ENCODE measurements around the gene F10.
"Not testable (repeated sequence)": the region's sequence is repeated elsewhere in the genome, so short reads cannot be mapped to it uniquely, and the experiment has no call there.

F10 gene

DNA sequence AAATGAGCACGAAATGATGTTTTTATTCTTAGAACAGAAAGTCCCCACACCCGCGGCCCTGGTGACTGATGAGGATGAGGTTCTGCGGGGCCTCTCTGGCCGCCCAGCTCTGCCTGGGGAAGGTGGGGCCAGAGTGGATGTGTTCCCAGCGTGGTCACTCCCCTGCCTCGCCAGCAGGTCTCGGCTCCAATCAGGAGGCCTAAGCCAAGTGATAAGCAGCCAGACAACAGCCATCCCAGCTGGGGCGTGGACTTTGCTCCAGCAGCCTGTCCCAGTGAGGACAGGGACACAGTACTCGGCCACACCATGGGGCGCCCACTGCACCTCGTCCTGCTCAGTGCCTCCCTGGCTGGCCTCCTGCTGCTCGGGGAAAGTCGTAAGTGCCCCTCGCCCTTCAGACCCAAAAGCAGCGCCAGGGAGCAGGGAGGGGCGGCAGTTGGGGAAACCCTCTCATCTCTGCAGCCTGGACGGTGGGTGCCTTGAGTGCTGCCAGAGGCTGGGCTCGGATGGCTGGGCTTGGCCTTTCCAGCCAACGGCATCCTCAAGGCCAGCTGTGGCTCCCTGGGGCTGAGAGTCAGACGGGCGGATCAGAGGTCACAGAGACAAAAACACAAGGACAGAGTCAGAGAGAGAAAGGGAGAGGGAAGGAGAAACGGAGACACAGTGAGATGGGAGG lies at the start of gene F10:
Gene F10 (plus strand): TSS at position 250 of the 676 bp plus-strand sequence. CDS start 57 bp downstream, at position 307.
- DNase-seq (ENCODE audit: low read depth in 2 of 3, low spot score in 1 of 3) = no peak

DNA sequence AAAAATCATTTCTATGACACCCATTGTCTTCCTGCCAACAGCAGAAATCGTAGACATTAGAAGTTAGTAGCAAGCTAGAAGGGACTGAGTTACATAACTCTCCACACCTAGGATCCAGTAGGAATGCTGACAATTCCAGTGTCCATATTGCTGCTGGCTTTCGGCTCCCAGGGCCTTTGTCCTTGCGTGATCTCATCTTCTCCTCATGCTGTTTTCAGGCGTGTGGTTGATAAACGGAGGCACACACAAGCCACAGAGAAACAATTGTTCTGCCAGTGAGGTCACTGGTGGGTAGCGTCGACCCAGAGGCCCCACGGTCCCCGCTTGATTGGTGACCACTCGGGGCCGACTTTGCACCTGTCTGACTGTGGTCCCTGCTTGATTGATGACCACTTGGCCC lies 48.7 kb upstream of the F10 start:
- no peak for DNase-seq (ENCODE audit: low read depth in 2 of 3, low spot score in 1 of 3)

DNA sequence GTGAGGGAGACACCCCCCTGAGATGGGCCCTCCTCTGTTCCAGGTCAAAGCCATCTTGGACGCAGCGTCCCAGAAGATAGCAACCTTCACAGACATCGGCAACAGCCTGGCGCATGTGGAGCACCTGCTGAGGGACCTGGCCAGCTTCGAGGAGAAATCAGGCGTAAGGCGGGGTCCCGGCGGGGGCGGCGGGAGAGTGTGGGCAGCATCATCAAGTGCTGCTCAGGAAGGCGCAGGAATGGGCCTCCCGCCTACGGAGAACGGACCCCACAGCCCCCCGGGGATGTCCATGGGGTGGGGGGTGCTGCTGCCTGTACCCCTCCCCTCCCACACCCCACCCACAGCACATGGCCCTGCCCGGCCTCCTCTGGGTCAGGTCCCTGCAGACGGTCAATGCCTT lies 48.2 kb upstream of the F10 start:
- DNase-seq (ENCODE audit: low read depth in 2 of 3, low spot score in 1 of 3) = no peak

DNA sequence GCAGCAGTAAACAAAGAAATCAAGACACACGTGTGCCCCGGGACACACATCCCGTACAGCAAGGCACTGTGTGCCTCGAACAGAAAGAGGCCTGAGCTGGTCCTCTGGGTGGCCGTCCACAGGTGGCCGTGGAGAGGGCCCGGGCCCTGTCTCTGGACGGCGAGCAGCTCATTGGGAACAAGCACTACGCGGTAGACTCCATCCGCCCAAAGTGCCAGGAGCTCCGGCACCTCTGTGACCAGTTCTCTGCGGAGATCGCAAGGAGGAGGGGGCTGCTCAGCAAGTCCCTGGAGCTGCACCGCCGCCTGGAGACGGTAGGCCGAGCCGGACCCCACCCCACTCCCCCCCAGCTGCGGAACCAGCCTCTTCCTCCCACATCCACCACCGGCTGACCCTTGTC lies 47.7 kb upstream of the F10 start:
- DNase-seq (ENCODE audit: low read depth in 2 of 3, low spot score in 1 of 3) = no peak

DNA sequence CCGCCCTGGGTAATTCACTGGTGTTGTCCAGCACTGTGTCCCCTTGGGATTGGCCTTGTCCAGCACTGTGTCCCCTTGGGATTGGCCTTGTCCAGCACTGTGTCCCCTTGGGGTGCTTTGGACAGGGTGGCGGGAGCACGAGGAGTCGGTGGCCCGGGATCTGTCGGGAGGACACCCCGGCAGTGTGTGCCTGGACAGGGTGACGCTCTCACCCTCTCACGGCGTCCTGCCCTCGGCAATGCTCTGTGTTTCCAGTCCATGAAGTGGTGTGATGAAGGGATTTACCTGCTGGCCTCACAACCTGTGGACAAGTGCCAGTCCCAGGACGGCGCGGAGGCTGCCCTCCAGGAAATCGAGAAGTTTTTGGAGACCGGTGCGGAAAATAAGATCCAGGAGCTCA lies 46.9 kb upstream of the F10 start:
- no peak for DNase-seq (ENCODE audit: low read depth in 2 of 3, low spot score in 1 of 3)

DNA sequence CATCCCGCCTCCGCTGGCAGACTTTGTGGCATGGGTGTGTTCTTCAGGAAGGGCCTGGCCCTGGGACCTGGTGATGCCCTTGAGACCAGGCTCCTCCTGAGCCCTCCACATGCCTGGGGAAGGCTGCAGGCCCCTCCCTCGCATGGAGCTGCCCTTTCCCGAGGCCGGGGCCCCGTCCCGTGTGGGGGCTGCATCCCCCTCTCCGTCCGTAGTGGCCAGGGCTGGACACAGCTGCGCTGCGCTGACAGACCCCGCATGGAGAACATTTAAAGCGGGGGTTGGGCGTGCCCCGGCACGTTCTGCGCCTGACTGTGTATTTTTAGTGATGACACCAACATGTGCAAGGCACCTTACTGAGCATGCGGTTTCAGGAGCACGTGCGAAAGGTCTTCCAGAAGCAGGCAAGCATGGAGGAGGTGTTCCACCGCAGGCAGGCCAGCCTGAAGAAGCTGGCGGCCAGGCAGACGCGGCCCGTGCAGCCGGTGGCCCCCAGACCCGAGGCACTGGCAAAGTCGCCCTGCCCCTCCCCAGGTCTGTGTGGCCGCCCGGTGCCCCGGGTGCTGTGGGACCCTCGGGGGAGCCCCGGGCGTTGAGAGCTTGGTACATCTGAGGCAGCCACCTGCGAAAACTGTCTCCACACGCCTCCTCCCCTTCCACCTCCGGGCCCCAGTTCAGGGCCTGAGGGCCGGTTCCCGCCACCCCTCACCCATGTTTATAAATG lies 45.8 kb upstream of the F10 start:
- DNase-seq (ENCODE audit: low read depth in 2 of 3, low spot score in 1 of 3) = no peak

DNA sequence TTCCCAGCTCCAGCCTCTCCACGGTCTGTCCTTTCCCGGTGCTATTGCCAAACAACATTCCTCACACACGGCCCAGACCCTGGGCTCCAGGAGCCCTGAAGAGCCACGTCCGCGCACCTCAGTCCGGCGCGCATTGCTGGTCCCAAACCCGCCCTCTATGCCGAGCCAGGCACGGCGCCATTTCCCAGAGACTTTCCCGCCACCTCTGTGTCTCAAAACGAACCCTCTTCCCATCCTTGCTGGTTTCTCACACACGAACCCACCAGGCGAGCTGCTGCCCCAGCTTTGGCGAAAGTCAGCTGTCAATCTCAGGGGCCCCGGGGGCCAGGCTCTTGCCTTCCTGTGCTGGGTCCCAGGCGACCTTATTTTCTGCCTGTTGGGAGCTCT lies 45.0 kb upstream of the F10 start:
- no peak for DNase-seq (ENCODE audit: low read depth in 2 of 3, low spot score in 1 of 3)

DNA sequence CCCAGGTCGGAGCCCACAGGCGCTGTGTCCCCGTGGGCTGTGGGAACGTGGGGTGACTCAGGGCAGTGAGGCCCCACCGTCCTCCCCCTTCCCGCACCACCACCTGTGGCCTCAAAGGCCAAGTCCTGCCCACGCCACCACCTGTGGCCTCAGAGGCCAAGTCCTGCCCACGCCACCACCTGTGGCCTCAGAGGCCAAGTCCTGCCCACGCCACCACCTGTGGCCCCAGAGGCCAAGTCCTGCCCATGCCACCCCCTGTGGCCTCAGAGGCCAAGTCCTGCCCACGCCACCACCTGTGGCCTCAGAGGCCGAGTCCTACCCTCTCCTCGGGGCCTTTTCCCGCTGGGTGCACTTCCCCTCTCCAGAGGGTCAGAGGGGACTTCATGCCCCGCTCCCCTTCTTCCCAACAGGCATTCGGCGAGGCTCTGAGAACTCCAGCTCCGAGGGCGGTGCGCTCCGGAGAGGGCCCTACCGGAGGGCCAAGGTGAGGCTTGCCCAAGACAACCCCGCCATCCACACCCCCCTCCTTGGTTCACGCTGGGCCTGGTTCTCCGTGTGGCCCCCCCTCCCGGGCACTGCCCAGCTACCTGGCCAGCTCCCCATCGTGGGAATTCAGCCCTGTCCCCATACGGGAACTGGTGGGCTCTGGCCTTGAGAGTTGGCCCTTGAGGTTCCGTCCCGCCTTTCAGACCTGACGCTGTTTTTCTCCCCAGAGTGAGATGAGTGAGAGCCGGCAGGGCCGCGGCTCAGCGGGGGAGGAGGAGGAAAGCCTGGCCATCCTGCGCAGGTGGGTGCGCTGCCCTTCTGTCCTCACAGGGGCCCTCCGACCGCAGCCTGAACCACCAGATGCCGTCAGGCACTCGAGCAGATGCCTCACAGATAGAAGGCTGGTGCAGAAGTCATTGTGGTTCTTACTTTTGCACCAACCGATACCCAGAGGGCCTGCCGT lies 44.4 kb upstream of the F10 start:
- no peak for DNase-seq (ENCODE audit: low read depth in 2 of 3, low spot score in 1 of 3)

DNA sequence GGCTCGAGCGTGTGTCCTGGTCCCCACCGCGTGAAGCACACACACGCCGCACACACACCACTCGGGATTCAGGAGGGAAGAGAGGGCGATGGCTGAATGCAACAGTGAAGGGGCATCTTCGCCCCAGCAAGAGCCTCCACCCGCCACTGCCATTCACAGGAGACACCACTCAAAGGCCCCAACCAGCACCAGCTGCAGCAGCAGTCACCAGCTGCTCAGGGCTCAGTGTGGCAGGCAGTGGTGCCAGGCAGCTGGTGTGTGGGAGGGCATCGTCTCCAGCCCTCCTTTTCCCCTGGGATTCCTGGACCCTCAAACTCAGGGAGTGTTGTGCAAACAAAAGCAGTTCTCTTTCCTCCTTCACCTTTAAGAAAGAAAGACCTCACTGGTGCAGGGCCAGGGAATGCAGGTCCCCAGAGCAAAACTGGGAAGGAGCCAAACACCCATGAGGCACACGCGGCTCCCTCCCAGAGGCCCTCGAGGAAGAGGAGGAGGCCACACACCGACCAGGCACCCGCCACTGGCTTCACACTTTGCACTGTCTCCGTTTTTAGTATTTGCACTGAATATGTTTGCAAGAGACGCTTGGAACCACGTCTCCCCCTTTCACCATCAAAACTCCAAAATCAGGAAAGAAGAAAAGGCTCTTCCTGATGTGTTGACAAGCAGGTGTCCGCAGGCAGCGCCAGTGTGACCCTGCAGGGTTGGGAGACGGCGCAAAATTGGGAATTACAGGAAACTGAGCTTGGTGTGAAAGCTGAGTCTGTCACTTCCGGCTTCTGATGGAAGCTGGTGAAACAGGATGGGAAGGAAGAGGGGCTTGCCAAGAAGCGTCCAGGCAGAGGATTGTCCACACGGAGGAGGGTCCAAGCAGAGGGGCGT lies 43.5 kb upstream of the F10 start:
- DNase-seq (ENCODE audit: low read depth in 2 of 3, low spot score in 1 of 3) = no peak

DNA sequence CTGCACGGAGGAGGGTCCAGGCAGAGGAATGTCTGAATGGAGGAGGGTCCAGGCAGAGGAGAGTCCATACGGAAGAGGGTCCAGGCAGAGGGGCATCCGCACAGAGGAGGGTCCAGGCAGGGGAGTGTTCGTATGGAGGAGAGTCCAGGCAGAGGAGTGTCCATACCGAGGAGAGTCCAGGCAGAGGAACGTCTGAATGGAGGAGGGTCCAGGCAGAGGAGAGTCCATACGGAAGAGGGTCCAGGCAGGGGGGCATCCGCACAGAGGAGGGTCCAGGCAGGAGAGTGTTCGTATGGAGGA lies 42.9 kb upstream of the F10 start:
- not testable (repeated sequence) for DNase-seq (ENCODE audit: low read depth in 2 of 3, low spot score in 1 of 3)

DNA sequence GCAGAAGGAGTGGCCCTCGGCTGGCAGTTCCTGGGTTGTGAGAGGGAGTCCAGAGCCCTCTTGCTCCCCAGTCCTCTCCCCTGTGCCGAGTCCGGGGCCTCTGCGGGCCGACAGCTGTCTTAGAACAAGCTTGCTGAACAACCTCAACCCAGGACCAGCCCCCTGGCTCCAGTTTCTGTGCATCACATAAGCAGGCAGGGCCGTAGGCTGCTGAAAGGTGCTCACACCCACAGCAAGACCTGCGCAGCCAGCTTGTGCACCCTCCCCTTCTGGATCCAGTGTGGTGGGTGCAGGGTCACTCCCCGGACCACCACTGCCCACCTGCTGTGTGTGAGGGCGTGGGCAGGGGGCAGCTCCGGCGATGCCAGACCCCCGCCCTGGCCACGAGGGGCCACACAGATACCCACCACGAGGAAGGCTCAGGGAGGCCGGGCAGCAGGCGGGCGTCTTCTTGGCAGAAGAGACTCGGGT lies 42.2 kb upstream of the F10 start:
- no peak for DNase-seq (ENCODE audit: low read depth in 2 of 3, low spot score in 1 of 3)

DNA sequence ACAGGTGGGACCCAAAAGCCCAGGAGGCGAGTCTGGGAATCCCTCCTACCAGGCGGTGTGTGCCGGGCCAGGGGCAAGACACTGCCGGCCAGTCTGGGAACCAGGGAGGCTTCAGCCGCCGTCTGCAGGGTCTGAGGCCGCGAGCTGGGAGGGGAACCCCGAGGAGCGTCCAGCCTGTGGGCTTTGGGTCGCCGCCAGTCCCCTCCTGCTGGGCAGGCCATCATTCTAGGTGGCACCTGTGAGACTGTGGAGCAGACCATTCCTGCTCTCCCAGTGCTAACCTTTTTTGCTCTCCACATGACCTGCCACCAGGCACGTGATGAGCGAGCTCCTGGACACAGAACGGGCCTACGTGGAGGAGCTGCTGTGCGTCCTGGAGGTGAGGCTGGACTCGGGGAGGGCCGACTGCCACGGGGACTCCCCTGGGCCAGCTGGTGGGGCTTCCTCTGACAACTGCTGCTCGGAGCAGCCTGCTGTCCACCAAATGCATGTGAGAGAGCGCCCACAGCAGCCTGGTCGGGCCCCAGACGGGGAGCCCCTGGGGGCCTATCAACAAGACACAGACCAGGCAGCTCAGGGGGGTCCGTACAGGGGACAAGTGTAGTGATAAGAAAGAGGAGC lies 41.6 kb upstream of the F10 start:
- no peak for DNase-seq (ENCODE audit: low read depth in 2 of 3, low spot score in 1 of 3)

DNA sequence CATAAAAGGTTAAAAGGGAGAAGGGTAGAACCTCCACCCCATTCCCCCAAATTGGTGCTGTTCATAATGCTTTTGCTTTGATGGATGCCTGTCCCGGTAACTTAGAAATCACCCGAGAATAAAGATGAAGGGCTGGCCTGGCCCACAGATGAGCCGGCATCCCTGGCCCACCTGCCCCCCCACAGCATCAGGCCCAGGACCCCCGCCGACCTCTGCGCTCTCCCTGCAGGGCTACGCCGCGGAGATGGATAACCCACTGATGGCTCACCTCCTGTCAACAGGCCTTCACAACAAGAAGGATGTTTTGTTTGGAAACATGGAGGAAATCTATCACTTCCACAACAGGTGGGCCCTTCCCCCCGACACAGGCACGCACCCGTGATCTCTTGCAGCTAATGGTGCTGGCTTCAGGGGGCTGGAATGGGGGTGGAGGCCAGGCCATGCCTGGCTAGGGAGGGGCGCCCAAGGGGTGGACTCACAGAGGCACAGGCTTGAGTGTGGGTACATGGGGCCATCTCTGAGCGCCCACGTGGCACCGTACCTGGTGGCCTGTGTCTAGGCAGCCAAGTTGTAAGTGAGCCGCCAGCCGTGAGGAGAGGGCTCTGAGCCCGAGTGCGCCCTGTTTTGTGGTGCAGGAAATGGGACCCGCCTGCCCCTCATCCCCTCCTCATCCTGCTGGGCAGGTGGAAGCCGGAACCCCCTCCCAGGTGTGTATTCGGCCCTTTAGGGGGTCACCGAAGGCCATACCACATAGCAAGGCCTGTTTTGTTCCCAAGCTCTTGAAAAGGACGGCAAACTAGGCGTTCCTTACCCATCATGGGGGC lies 40.2 kb upstream of the F10 start:
- no peak for DNase-seq (ENCODE audit: low read depth in 2 of 3, low spot score in 1 of 3)

DNA sequence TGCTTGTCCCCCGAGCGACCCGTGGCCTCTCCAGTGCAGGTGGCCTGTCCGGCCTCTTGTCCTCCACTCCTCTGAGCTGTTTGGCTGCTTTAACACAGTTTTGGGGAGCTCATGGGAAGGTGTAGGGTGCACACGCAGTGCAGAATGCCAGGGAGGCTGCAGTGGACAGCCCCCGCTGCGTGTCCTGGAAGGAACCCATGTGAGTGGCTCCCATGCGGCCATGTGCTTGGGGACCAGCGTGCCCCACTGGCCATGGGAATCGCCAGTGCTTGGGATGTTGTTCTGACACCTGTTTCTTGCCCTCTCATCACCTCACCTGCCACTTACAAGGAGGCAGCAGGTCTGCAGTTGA lies 39.6 kb upstream of the F10 start:
- DNase-seq (ENCODE audit: low read depth in 2 of 3, low spot score in 1 of 3) = no peak

DNA sequence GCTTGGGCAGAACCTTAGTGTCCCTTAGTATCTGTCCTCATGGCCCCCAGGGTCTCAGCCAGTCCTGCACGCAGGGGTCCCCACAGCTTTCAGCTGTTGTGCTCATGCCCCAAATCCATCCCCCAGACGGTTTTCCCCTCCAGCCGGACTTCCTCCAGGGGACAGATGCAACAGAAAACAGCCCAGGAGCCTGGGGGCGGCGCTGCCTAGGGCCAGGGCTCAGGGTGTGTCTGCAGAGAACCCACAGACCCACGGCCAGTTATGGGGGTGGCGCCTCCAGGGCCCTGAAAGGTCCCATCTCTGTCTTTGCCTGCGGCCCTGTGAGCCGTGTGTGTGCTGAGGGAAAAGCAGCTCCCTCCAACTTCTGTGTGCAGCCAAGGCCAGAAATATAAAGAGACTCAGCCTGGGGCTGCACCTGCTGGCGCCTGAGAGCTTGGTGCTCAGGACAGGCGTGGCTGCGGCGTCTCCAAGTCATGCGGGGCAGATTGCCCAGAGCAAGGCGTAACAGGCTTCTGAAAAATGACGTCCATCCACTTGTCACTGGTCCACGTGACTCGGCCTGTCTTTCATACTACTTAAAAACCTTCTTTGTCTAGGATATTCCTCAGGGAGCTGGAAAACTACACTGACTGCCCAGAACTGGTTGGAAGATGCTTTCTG lies 39.1 kb upstream of the F10 start:
- no peak for DNase-seq (ENCODE audit: low read depth in 2 of 3, low spot score in 1 of 3)

DNA sequence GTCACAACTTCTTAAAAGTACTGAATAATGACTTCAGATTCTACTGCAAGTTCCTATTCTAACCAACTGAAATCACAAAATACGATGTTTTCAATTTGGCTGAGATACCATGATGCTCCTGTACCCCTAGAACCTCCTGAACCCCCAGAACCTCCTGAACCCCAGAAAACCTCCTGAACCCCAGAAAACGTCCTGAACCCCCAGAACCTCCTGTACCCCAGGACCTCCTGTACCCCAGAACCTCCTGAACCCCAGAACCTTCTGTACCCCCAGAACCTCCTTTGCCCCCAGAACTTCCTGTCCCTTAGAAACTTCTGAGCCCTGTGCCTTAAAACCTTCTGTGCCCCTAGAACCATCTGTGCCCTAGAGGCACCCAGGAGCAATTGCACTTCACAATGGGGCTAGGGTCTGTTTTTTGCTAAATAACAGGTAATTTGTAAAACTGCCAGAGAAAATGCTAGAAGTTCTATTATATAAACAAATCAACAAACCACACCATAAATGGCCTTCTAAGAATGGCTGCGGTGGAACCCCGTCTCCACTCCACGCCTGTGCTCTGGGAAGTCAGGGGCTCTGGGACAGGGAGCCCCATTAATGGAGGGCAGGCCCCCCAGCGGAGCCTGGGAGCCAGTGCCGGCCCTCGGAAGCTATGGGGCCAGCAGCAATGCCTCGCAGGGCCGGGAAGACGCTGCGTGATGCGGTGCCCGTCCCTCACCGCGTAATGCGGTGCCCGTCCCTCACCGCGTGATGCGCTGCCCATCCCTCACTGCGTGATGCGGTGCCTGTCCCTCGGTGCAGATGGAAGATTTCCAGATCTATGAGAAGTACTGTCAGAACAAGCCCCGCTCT lies 38.3 kb upstream of the F10 start:
- no peak for DNase-seq (ENCODE audit: low read depth in 2 of 3, low spot score in 1 of 3)

DNA sequence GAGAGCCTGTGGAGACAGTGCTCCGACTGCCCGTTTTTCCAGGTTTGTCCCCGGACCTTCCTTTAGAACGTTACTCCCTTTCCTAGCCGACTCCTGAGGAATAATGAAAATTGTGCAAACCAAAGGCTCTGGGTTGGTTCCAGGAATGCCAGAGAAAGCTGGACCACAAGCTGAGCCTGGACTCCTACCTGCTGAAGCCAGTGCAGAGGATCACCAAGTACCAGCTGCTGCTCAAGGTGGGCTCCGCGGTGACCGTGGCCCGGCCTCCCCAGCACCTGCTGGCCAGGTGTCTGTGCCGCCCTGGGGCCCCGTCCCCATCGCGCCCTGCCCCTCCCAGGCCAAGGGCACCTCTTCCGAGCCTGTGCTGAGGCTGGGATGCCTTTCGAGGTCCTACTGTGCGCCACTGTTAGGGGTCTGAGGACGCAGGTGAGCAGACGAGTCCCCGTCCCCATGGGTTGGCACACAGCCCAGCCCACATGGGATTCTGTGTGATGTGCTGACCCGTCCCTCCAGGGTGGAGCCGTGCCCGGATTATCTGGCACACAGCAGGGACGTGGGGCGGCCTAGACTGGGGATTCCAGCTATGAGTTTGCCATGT lies 37.6 kb upstream of the F10 start:
- DNase-seq (ENCODE audit: low read depth in 2 of 3, low spot score in 1 of 3) = no peak
